NCI-H82 (cell line): Measurements from ENCODE around the gene ART3.

Experiments used
- DNase-seq: peaks from one replicate; lab custom pipeline; 2025; lab: John Stamatoyannopoulos, UW

ART3 gene

GRCh38 chr4:76148142-76148865 is 73.8 kb downstream of the ART3 start, which contains the start of gene NUP54:
Gene NUP54, minus strand, starts transcription at chr4:76148397. Its CDS starts 23 bp downstream, at chr4:76148374.
- DNase-seq, result peak; percentile 96

DNA sequence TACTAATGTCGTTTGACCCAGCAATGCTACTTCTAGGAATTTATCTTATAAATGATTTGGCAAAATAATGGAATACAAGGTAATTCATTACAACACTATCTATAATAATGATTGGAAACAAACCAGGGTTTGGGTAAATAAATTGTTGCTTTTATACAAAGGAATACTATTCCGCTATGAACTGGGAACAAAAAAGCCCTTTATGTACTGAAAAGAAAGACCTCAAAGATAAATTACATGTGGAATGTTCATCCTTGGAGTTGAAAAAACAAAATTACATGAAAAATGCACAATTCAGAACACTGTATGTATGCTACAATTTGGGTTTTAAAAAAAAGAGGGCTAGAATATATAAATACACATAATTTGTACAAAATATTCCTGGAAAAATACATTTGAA is 78.8 kb downstream of the ART3 start:
- DNase-seq, result no peak

- DNase-seq, result peak; percentile 25
Measured at GRCh38 chr4:76155979-76156378, 81.5 kb downstream of the ART3 start.

GRCh38 chr4:76156635-76157034 is 82.1 kb downstream of the ART3 start:
- peak; percentile 32 for DNase-seq

DNA sequence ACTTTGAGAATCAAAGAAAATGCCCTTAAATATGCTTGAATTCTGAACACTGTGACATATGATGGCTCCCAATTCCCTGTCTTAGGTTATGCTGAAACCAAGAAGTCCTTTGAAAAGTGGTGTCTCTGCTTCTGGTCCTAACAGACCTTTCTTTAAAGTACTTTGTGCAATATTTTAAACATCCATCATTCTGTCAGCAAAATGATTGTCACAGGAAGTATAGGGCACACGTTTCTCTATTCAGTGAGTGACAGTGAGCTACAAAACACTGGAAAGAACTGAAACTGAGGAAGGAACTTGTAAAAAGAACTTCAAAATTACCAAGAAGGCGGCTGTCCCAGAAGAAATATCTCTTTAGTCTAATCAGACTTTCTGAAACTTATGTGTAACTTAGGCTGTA is 85.8 kb downstream of the ART3 start:
- DNase-seq, result no peak
